Posterior cingulate gyrus (tissue), 11 donors: ENCODE results near the gene GPC4.
"Not testable (repeated sequence)": the region's sequence is repeated elsewhere in the genome, so short reads cannot be mapped to it uniquely, and the experiment has no call there.

ENCODE experiments used
- DNase-seq, 10 donors: peaks; one replicate each; pipeline versions ENCODE4 v3.0.0 to v3.0.0-alpha.2; 2020 to 2021; ENCODE audit warnings: mixed read lengths in 3 of 10
- intact Hi-C: fragments of 100-400 bp; cut with DNase I; formaldehyde crosslinking; loops from one replicate; pipeline ENCODE4 v1.15.1; 2023

GPC4 gene

DNA sequence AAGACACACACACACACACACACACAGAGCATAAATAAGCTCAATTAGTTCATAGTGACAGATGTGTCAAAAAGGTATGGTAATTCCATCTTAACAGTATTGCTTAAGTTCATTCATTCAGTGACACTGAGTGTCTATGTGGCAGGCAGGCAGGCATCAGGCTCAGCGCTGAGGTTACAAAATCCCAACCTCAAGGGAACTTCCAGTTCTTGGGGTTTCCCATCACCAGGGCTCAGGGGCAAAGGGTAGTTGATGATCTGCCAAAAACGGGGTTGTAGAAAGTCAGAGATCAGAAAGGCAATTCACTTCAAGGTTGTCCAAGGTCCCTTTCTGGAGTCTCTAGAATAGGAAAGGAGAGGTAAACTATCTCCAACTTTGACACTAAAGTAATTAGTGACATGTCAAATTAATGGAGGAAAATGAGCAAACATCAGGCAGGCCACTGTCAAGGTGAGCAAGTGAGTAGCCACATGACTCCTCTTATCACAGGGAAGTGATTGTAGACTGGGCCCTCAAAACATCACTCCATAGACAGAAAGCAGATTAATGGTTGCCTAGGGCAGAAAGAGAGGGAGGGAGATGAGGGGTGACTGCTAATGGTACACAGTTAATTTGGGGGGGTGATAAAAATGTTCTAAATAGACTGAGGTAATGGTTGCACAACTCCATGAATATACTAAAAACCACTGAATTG is 41.8 kb downstream of the GPC4 start:
- intact Hi-C loops, result no loop called here

DNA sequence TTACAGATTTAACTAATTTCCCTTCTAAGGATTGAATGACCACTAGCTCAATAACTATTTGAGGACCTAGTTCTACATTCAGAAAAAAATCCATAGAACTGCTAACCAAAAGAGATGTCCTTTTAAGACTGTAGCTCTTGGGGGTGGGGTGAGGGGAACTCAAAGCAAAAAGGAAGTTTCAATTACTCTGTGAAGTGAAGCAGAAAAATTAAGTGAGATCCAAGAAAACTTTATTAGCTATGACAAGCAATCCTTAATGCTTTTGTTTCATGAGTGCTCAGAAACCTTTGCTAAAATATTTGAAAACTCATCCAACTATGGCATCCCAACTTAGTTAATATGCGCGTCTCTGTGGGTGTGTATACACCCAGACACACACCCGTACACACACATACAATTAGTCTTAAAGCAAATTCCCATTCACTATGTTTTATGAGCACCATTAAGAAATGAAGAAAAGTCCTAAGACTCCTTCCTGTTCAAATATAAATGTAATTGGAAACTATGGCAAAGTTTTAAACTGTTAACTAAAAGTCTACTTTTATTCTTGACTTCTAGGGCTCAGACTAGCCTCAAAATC is 44.5 kb downstream of the GPC4 start:
- intact Hi-C loops, result no loop called here
- no peak for DNase-seq

More for the DNA sequence above, 41.8 kb downstream of the GPC4 start:
- DNase-seq, result no peak

DNA sequence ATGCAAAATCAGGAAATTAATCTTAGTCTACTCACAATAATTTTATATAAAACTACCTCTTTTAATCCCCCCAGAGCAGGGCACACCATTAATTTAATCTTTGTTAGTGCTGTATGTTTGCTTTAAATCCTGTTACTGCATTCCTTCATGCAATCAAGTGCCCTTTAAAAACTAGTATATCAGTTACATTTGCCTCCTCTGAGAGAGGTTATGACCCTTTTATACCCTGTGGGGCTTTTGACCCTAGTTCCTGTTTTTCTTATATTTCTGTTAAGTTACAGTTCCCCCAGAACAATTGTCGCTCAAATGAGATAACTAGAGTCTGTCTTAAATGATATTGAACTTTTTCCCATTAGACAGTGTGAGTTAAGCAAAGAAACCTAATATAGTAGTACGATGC is 46.2 kb downstream of the GPC4 start:
- intact Hi-C loops, result no loop called here
- DNase-seq, result no peak

DNA sequence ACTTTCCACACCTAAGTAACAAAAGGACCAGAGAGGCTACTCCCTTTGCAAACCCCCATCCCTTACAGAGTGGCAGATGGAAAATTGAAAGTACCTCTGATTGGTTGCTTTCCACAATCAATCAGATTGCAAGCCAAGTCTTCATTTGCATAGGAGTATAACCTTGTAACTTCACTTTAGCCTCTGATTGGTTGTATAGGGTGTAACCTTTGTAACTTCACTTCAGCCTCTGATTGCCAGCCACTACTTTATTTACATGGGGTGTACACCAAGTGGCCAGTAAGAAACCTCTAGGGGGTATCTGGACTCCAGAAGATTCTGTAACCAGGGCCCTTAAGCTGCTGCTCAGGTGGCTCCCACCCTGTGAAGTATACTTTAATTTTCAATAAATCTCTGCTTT is 48.6 kb downstream of the GPC4 start:
- no peak for DNase-seq

DNA sequence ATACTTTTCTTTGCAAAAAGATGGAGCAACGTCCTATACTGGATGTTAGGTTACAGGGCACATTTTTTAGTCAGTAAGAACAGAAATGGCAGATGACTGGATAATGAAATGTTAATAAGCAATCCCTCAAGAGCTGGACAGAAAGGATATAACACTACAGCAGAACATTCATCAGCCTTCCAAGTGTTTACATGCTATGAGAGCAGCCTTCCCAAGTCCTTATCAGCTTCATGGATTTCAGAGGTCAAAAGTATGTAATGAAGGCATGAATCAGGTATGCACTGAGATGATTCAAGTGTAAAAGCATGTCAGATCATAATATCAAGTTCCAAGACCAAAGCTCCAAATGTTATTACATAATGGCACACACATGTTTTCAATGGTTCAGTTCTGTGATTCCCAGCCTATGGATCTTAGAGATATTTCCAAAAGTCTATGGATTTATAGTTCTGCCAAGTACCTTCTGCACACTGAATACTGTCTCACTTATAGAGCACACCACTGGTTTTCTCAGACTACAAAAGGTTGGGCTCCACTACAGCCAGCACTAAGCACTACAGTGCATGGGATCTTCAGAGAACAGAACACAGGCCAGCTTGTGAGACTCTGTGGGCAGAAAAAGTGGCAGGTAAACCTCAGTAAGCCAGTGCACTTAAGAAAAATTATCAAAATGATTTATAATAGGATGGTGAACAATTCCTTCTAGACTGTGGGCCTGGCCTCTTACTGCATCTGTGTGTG is 49.2 kb downstream of the GPC4 start:
- intact Hi-C loops, result no loop called here
- DNase-seq, result no peak

More for the DNA sequence above, 48.6 kb downstream of the GPC4 start:
- intact Hi-C loops, result no loop called here

DNA sequence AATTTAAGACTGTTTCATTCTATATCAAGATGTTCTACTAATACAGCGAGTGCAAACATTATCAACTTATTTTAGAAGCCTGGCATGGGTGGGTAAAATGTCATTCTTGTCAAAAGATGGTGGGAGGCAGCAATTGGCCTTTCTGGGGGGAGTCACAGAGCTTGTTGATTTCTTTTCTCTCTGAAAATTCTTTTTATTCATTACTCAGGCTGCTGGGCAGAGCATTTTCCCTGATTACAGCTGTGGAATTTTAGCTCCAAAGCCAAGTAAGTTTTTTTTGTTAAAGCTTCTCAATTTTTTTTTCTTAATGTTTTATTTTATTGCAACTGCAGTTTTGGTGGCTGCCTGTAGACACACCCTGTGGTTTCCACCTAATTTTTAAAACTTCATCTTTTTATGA is 50.4 kb downstream of the GPC4 start:
- DNase-seq, result no peak
- intact Hi-C loops, result no loop called here

DNA sequence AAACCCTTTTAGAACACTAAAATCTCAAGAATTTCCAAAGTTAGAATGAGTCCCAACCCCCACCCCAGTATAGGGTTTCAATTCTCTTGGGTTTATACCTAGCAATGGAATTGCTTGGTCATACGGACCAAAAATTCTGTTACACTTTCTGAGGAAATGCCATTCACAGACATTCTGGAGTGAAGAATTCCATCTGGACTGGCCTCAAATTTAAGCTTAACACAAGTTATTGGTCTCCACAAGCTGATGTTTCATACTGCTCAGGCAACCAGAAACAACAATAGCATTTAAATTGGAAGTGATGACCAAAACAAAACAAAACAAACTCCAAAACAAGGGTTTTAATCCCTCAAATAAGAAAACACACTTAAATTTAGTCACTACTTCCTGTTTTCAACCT is 51.1 kb downstream of the GPC4 start:
- intact Hi-C loops, result no loop called here
- no peak for DNase-seq

DNA sequence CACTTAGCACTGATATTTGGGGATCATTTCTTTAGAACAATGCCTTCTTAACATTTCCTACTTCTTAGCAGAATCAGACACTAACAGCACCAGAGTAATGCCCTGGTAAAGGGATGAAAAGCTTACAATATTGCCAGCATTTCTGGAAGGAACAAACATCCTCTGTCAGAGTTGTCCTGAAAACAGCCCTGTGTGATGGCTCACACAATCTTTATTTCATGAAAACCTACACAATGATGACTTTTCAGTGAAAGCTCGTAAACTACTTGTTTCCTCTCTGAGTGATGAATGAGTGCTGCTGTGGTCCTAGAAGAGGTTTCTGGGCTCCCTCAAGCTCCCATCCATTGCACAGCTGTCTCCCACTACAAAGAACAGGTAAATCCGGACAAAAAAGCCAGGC is 52.8 kb downstream of the GPC4 start:
- intact Hi-C loops, result no loop called here

DNA sequence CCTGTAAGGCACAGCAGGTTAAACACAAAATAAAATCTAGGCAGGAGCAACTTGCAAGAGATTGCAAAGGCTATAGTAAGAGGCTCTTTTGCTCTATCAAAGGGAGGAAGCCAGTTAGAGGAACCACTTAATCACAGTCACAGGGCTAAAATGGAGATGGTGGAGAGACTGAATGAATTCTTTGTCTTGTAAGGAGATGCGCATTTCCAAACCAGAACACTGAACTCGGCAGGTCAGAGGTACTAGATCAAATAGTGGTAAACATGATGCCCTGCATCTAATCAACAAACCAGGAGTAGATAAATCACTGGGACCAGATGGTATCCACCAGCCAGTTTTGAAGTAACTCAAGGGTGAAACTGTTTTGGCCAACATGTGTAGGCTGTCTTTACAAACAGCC is 55.8 kb downstream of the GPC4 start:
- no peak for DNase-seq
- intact Hi-C loops, result no loop called here

More for the DNA sequence above, 52.8 kb downstream of the GPC4 start:
- DNase-seq, result no peak

DNA sequence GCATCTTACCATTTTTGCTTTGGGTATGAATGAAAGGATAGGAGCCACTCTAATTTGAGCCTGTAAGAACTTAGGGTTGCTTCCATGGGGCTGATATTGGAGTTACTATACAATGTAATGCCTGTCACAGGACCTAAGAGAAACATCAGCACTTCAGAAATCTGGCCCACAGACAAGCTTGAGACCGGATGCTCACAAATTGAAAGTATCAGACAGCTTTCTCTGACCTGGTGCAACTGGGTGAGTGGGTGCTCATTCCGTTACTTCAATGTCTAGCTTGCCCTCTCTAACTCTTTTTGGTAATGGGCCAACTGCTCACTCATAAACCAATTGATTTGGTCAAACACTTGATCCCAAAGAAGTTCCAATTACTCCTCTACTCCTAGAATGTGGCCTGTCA is 62.1 kb downstream of the GPC4 start:
- intact Hi-C loops, result no loop called here
- no peak for DNase-seq

DNA sequence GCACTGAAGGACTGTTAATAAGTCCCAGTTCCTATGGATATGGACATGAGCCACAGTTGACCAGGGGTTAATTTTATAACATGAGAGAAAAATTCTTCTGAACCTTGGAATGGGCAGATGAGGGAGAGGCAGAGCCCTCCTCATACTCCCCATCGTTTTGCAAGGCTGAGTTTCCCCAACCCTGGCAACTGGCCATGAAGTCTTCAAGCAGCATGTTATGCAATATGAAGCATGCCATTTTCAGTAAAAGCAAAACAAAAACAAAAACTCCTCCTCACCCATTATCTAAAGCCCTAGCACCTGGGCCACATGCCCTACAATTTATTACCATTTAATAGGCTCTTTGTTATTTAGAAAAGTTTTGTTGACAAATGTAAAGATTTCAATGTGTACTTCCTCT is 64.5 kb downstream of the GPC4 start:
- intact Hi-C loops, result no loop called here
- peak in 1 of 10 donors; percentile 7 for DNase-seq

DNA sequence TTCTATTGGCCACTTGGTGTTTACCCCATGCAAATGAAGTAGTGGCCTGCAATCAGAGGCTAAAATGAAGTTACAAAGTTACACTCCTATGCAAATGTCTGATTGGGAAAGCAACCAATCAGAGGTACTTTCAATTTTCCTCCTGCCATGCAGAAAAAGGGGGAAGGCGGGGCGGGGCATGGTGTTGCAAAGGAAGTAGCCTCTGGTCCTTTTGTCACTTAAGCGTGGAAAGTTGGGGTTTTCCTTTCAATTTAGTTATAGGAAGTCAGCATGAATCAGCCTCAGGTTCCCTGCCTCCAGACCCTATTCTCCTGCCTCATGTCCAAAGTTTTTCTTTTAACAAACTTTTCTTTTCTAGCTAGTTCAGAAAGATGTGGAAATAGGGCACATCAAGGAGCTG is 69.3 kb downstream of the GPC4 start:
- intact Hi-C loops, result no loop called here
- no peak for DNase-seq

DNA sequence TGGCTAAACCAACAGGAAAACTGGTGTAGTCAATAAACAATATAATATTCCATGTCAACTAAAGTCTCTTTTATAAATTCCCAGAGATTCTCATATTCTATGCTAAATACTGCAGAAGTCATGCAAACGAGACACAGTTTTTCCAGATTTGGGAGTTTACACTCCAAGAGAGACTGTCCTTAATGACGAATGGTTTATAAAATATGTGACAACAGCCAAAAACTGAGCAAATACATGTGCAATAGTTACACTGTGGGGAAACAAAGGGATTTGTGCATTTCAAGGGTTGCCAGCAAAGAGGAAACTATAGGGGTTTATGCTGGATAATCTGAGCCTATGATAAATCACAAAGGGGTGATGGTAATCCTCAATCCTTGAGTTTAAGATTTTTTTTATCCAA is 75.7 kb downstream of the GPC4 start:
- no peak for DNase-seq
- intact Hi-C loops, result loop anchor here (10.0 kb wide), 1 partner anchor 335 kb away; no protein-coding TSS in a partner anchor

DNA sequence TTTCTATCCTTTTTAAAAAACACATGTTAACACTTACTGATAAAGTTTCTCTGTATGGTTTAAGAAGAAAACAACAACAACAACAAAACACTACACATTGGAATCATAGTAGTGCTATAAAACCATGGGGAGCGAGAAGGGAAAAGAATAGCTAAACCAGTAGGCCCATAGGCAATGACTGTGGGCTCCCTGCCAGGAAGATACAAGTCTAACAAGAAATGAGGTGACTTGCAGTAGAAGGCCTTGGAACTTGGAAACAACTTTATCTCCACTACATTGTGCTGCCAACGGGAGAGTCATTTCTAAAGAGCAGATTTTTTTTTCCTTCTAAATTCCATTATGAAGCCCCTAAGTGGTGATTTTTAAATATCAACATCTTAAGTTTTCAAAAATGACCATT is 78.0 kb downstream of the GPC4 start:
- DNase-seq, result no peak
- intact Hi-C loops, result loop anchor here (10.0 kb wide), 1 partner anchor 338 kb away; no protein-coding TSS in a partner anchor

DNA sequence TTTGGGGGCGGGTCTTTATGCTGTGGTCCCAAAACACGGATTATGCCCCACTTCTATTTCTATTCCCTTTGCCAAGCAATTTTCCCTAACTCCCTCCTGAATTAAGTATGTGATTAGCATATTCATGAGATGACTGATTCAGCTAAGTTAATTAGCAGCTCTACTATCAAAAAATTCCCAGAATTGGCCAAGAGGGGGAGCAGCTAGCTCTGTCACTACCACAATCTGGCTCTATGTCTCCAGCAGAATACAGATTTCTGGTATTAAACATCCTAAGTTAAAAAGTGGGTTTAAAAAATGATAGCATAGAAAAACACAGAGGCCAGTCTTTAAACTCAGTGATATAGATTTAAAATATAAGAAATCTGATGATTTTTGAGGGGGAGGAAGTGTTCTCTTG is 80.3 kb downstream of the GPC4 start:
- peak in 3 of 10 donors; percentile 7 to 15 (median 8) for DNase-seq
- intact Hi-C loops, result loop anchor here (10.0 kb wide), 1 partner anchor 340 kb away; no protein-coding TSS in a partner anchor

DNA sequence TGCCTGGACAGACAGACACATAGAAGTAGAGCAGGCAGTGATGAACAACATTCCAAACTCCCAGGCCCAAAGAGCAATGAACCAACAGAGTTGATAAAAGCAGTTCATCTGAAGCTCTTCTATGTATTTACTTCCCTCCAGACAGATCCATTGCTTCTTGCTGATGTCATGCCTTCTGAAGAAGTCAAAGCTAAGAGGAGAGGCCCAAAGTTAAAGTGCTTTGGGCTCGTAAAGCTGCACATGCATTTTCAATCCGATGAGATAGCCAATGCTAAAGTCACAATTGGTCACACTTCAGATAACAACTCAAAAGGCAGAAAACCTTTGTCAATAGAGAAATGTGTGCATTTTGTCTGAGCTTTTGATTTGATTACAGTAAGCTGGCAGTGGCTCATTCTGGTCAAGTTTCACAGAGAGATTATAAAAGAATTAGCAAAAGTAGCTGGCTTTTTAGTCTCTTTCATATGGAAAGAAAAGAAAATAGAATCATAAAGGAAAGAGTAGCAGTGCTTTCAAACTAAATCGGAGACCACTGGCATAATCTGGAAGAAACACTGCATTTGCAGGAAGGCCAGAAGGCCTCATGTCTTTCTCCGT is 82.0 kb downstream of the GPC4 start:
- intact Hi-C loops, result loop anchor here (10.0 kb wide), 1 partner anchor 342 kb away; no protein-coding TSS in a partner anchor
- DNase-seq, result no peak

DNA sequence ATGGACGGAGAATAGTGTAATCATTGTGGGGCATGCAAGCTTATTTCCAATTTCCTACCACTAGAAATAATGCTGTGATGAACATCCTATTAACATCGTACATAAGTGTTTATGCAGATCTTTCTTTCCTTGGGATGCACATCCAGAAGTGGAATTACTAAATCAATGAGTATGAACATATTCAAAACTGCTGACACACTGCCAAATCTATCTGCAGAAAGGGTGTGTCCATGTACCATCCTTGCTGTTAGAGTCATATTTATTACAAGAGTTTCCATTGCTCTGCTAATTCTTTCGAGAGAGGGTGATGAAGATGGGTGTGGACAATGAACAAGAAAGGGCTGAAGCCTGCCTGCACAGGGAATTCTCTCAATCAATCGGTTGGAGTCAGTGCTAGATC is 82.6 kb downstream of the GPC4 start:
- intact Hi-C loops, result loop anchor here (10.0 kb wide), 1 partner anchor 342 kb away; no protein-coding TSS in a partner anchor
- no peak for DNase-seq

DNA sequence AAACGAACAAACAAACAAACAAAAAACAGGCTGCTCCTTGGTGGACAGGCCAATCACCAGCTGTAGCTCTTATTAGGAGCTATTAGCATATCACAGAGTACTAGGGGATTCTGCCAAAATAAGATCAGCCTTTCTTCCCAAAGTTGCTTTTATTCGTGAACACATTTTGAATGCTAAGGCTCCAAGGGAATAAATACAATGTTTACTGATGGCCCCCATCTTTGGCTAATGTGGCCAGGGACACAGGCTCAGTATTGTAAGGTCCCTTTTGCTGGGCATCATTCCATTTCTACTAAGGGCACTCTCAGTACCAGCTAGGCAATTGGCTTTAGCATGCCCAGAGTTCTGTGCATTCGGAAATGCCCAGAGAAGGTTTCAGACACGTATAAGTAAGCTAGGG is 84.3 kb downstream of the GPC4 start:
- intact Hi-C loops, result loop anchor here (10.0 kb wide), 1 partner anchor 344 kb away; no protein-coding TSS in a partner anchor
- DNase-seq, result no peak

DNA sequence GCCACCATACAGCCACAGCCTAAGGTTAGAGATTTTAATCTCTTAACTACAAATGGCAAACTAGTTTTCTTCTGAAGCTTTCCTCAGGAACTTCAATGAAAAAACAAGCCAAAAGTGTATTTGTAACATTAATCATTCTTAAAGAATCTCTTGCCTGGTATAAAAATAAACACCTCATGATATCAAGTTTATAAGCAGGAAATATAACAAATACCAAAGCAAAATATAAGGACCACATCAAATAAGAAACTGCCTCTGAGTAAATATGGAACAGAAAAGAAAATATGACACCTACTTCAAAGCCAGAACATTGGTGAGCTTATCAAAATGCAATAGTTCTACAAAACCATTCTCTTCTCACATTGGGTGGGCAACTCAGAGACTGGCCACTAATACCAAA is 89.9 kb downstream of the GPC4 start:
- intact Hi-C loops, result no loop called here
- DNase-seq, result no peak

DNA sequence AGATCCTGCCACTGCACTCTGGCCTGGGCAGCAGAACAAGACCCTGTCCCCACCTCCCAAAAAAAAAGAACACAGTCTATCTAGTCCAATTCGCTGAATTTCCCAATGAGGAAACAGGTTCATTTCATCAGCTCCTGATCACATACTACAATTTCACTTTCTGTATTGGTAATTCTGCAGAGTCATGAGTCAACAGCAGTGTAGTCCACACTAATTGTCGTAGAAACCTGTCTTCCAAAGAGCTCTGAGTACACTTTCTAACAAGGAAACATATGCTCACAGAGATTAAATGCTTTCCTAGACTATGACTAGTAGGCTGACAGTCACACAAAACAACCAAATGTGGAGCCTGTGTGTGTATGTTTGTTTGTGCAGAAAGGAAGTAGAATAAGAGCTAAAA is 91.9 kb downstream of the GPC4 start:
- intact Hi-C loops, result no loop called here
- no peak for DNase-seq

DNA sequence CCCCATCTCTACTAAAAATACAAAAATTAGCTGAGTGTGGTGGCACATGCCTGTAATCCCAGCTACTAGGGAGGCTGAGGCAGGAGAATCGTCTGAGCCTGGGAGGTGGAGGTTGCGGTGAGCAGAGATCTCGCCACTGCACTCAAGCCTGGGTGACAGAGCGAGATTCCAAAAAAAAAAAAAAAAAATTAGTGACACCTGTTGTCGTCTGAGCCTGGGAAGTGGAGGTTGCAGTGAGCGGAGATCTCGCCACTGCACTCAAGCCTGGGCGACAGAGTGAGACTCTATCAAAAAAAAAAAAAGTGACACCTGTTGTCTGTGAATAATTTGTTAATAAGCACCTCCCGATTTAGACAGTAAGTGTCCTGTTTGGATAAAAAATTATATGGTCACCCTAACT is 93.0 kb downstream of the GPC4 start:
- intact Hi-C loops, DNase-seq: not testable (repeated sequence)
